ENCODE results near the gene PLIN3. TPM values are rescaled to one million over a fixed set of nuclear protein-coding genes. Genes with fewer than 3 reads are reported as not detected.

The PLIN3 gene
- total and polyA plus RNA-seq, 2 of the 8 experiments (the other 6 are each of a cell fraction or from before 2014, with no cell fraction given), result 60.7 to 61.5 TPM

DNA sequence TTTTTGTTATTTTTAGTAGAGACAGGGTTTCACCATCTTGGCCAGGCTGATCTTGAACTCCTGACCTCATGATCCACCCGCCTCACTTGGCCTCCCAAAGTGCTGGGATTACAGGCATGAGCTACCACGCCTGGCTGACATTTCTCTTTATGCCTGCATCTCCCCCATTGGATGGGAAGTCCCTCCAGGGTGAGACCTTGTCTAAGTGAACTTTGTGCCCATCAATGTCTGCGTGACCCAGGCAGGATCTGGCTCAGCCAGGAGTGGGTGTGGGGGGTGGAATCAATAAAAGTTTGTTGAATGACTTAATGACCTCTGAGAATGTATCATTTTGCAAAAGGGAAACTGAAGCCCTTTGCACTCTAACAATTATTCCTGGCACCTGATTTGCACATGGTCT, 37.0 kb upstream of the PLIN3 start:
- peaks cover 0 to 8% (median 5%) of the 10 kb centered on the region in 4 experiments; a peak in 5 of 7 replicates for H3K4me1 ChIP-seq (replicated peaks in 1 of 4; ENCODE audit: control insufficient read depth in 3 of 4, insufficient read depth in 4 of 4, low read length in 3 of 4)
- FAIRE-seq (no peak), DNase-seq (ENCODE audit: low read depth in 1 of 2, low spot score in 2 of 2) (no peak)
- no peak overlapping the region for H3K4me3 ChIP-seq (ENCODE audit: extremely low read depth in 1 of 4, insufficient read depth in 2 of 4, low read depth in 3 of 4, low read length in 4 of 4)
- H3K27ac ChIP-seq (ENCODE audit: low read depth, low read length), result no peak overlapping the region
- no peak overlapping the region for H3K23ac ChIP-seq (ENCODE audit: insufficient read length)
- H4K5ac ChIP-seq (ENCODE audit: insufficient read length, low read depth, low read length), result no peak overlapping the region
- ChIA-PET POLR2A (ENCODE audit: partially characterized antibody) (no interaction called here), CTCF (ENCODE audit: partially characterized antibody) (interaction anchor here (2.4 kb wide), 1 partner anchor 31 kb away, joined by 12 read pairs; no protein-coding TSS in a partner anchor)
- no peak for TF ChIP-seq TCF12 (IDR thresholded peaks at IDR 0.05; ENCODE audit: low read depth, low read length)
- TF ChIP-seq KDM1A (IDR thresholded peaks at IDR 0.05; ENCODE audit: borderline replicate concordance, low read length), result no peak
- no peak for TF ChIP-seq ZNF274 (IDR thresholded peaks at IDR 0.05; ENCODE audit: borderline replicate concordance, extremely low read depth, low read length)
- TF ChIP-seq SAP30 (IDR thresholded peaks at IDR 0.05; ENCODE audit: insufficient read depth, insufficient replicate concordance, low read length), result no peak
- TF ChIP-seq SIN3A (conservative IDR thresholded peaks at IDR 0.05 in 1 of 2, IDR thresholded peaks at IDR 0.05 in 1 of 2; ENCODE audit: low read depth in 1 of 2, low read length in 2 of 2), result no peak
- TF ChIP-seq CHD1 (IDR thresholded peaks at IDR 0.05; ENCODE audit: low read depth, low read length), result no peak
- H2BK20ac ChIP-seq (ENCODE audit: low read length), result no peak overlapping the region
- H4K91ac ChIP-seq (replicated peaks; ENCODE audit: insufficient read length, low read length), result no peak overlapping the region
- H3K56ac ChIP-seq (replicated peaks; ENCODE audit: insufficient read length, low read depth, low read length), result no peak overlapping the region
- no peaks in the 10 kb centered on the region for H3K9me3 ChIP-seq (ENCODE audit: insufficient read depth in 2 of 2, low read depth in 1 of 2, low read length in 1 of 2)
- no peak overlapping the region for H3K18ac ChIP-seq (ENCODE audit: extremely low read depth, low read length)
- H4K20me1 ChIP-seq (replicated peaks in 1 of 2; ENCODE audit: control insufficient read depth in 1 of 2, insufficient read depth in 2 of 2, low read length in 2 of 2), result no peaks in the 10 kb centered on the region
- H2BK120ac ChIP-seq (replicated peaks; ENCODE audit: low read depth, low read length), result no peak overlapping the region
- H2BK12ac ChIP-seq (ENCODE audit: low read depth, low read length), result no peak overlapping the region
- H3K23me2 ChIP-seq (ENCODE audit: low read depth, low read length), result peaks cover 2% of the 10 kb centered on the region; the same call in 1 of the 2 replicates
- H3K79me2 ChIP-seq (ENCODE audit: control insufficient read depth in 1 of 2, insufficient read depth in 2 of 2, low read length in 2 of 2), result no peaks in the 10 kb centered on the region
- no peaks in the 10 kb centered on the region for H3K36me3 ChIP-seq (ENCODE audit: control insufficient read depth in 2 of 4, insufficient read depth in 4 of 4, low read length in 3 of 4)
- H3K14ac ChIP-seq (ENCODE audit: insufficient read length), result no peak overlapping the region
- H2AK5ac ChIP-seq (ENCODE audit: low read depth, low read length), result no peak overlapping the region
- no peak overlapping the region for H2AFZ ChIP-seq (ENCODE audit: low read length)
- H2BK5ac ChIP-seq (ENCODE audit: low read depth, low read length), result no peak overlapping the region
- no peak overlapping the region for H4K8ac ChIP-seq (ENCODE audit: extremely low read depth, insufficient read depth, low read length)
- H2BK15ac ChIP-seq (ENCODE audit: low read length), result no peak overlapping the region
- WGBS, 2 experiments (ENCODE audit: extremely low coverage in 1 of 2, insufficient coverage in 1 of 2, insufficient read length in 1 of 2, insufficient replicate concordance in 2 of 2, low coverage in 1 of 2, low lambda C conversion rate in 2 of 2, missing lambda C conversion rate in 1 of 2), result 79% methylated on average over 3 of the region's 3 CpGs; no CpG with 5 or more reads in 1 of the 2 experiments
- no peak overlapping the region for H3K4me2 ChIP-seq (ENCODE audit: insufficient read depth in 1 of 2, low read depth in 2 of 2, low read length in 2 of 2)
- H3K27me3 ChIP-seq (replicated peaks in 1 of 4; ENCODE audit: control insufficient read depth in 3 of 4, extremely low read depth in 1 of 4, insufficient read depth in 3 of 4, low read length in 3 of 4), result no peaks in the 10 kb centered on the region; a peak in 1 of 7 replicates
- H3K9ac ChIP-seq (replicated peaks in 1 of 4; ENCODE audit: extremely low read depth in 1 of 4, low read depth in 3 of 4, low read length in 3 of 4), result no peak overlapping the region
- H3K79me1 ChIP-seq (ENCODE audit: low read depth, low read length), result no peaks in the 10 kb centered on the region
- no peak overlapping the region for H3K4ac ChIP-seq (replicated peaks; ENCODE audit: insufficient read length, low read depth, low read length)
